NCI-H524 (cell line): ENCODE measurements around the gene IDE.
"Not testable (repeated sequence)": the region's sequence is repeated elsewhere in the genome, so short reads cannot be mapped to it uniquely, and the experiment has no call there.

Source experiments
- DNase-seq, 2 experiments: peaks; one replicate each; lab custom pipeline; 2025; lab: John Stamatoyannopoulos, UW

IDE gene

GRCh38 chr10:92573798-92574547 lies at the start of gene IDE:
IDE (minus strand) TSS chr10:92574093; CDS start chr10:92574019, 74 bp downstream.
- peak; percentile 68 to 74 for DNase-seq

GRCh38 chr10:92619368-92619767 lies 45.5 kb upstream of the IDE start:
- DNase-seq, result no peak

GRCh38 chr10:92615515-92615914 lies 41.6 kb upstream of the IDE start:
- no peak for DNase-seq

- no peak for DNase-seq
These were observed 30.9 kb upstream of the IDE start for GRCh38 chr10:92604841-92605240.

GRCh38 chr10:92598321-92598720 lies 24.4 kb upstream of the IDE start:
- no peak for DNase-seq

- DNase-seq, result no peak
These were observed 21.6 kb upstream of the IDE start for GRCh38 chr10:92595505-92595904.

- no peak for DNase-seq
These were observed 20.0 kb upstream of the IDE start for GRCh38 chr10:92593619-92594588.

GRCh38 chr10:92592761-92593618 lies 19.1 kb upstream of the IDE start, which contains the start of gene KIF11:
KIF11 (plus strand) TSS chr10:92593130; CDS start chr10:92593376, 246 bp downstream.
- peak; percentile 60 to 88 for DNase-seq

- DNase-seq, result peak; percentile 26 to 72
These were observed 17.7 kb upstream of the IDE start for GRCh38 chr10:92591550-92592022.

GRCh38 chr10:92590623-92591549 lies 17.0 kb upstream of the IDE start:
- peak; percentile 27 to 56 for DNase-seq

- not testable (repeated sequence) for DNase-seq
These were observed 8.5 kb upstream of the IDE start for GRCh38 chr10:92582347-92582746.

GRCh38 chr10:92575961-92576360 lies 2.1 kb upstream of the IDE start:
- DNase-seq, result no peak

GRCh38 chr10:92574548-92575261 lies 812 bp upstream of the IDE start:
- DNase-seq, result peak in 1 of 2 experiments; percentile 52

GRCh38 chr10:92573091-92573797 lies 649 bp downstream of the IDE start:
- peak; percentile 7 to 14 for DNase-seq

GRCh38 chr10:92572362-92573090 lies 1.4 kb downstream of the IDE start:
- DNase-seq, result no peak

- no peak for DNase-seq
These were observed 2.2 kb downstream of the IDE start for GRCh38 chr10:92571649-92572048.

- not testable (repeated sequence) for DNase-seq
These were observed 4.2 kb downstream of the IDE start for GRCh38 chr10:92569663-92570062.

GRCh38 chr10:92569071-92569470 lies 4.8 kb downstream of the IDE start:
- no peak for DNase-seq
